Cardiac fibroblast (primary cell): Measurements from ENCODE around the gene FAM163A.

Experiments used
- DNase-seq, 2 donors: peaks; one replicate each; pipeline versions ENCODE4 v3.0.0 to v3.0.0-alpha.2; 2010; ENCODE audit warnings: low read depth in 2 of 2
- H3K4me3 ChIP-seq, 2 donors: replicated peaks in 1 of 2; 1 replicate in 1 of 2; 2 replicates in 1 of 2; pipeline ENCODE4 v1.5.1; 2011; ENCODE audit warnings: low read depth in 2 of 2, low read length in 2 of 2, mild to moderate bottlenecking in 2 of 2, moderate library complexity in 1 of 2
- CTCF ChIP-seq: IDR thresholded peaks from one replicate; pipeline ENCODE4 v1.5.1; 2011; ENCODE audit warnings: low read depth, mild to moderate bottlenecking, low read length, inconsistent platforms

Gene FAM163A

GRCh38 chr1:179857009-179857408, 113.9 kb downstream of the FAM163A start:
- DNase-seq: no peak
- H3K4me3 ChIP-seq: no peak overlapping the region
- no peak for TF ChIP-seq CTCF

GRCh38 chr1:179860652-179861051, 117.6 kb downstream of the FAM163A start:
- no peak for DNase-seq
- TF ChIP-seq CTCF: no peak
- no peak overlapping the region for H3K4me3 ChIP-seq

- H3K4me3 ChIP-seq: no peak overlapping the region
- TF ChIP-seq CTCF: no peak
- no peak for DNase-seq
Observed at GRCh38 chr1:179865377-179865776, 122.3 kb downstream of the FAM163A start.
